HepG2 (cell line): Measurements from ENCODE around the gene TBX10. TPM values are rescaled to one million over a fixed set of nuclear protein-coding genes. Genes with fewer than 3 reads are reported as not detected.
A peak's percentile ranks its signal among the peaks of the same experiment; 100 is the strongest.

Experiments used
- AHDC1 ChIP-seq: sonication (generic); formaldehyde crosslinking; IDR thresholded peaks from 2 replicates; pipeline ENCODE4 v1.5.1; 2020; ENCODE audit warnings: mild to moderate bottlenecking, missing genetic modification reagents, borderline replicate concordance
- BCL6 ChIP-seq: IDR thresholded peaks from 2 replicates; pipeline ENCODE4 v1.6.1; 2016; ENCODE audit warnings: missing genetic modification reagents, missing compliant biosample characterization
- CBX5 ChIP-seq: sonication (generic); formaldehyde crosslinking; IDR thresholded peaks from 2 replicates; pipeline ENCODE4 v1.4.0; 2020; ENCODE audit warnings: missing genetic modification reagents, borderline replicate concordance
- IKZF5 ChIP-seq: IDR thresholded peaks from 2 replicates; pipeline ENCODE4 v1.6.1; 2018; ENCODE audit warnings: missing genetic modification reagents, mild to moderate bottlenecking, missing compliant biosample characterization
- NCOR1 ChIP-seq: fragments of 200-600 bp; sonication (generic); IDR thresholded peaks from 2 replicates; pipeline ENCODE4 v1.7.0; 2017; ENCODE audit warnings: antibody characterized with exemption, low read length, borderline replicate concordance
- NR2C2 ChIP-seq: sonication (generic); formaldehyde crosslinking; IDR thresholded peaks from 2 replicates; pipeline ENCODE4 v1.4.0; 2020; ENCODE audit warnings: missing genetic modification reagents, mild to moderate bottlenecking, moderate library complexity, borderline replicate concordance
- NR2F2 ChIP-seq: IDR thresholded peaks from 2 replicates; pipeline ENCODE4 v1.6.1; 2012; ENCODE audit warnings: low read depth, inconsistent platforms, borderline replicate concordance
- SKIL ChIP-seq: sonication (generic); formaldehyde crosslinking; IDR thresholded peaks from 2 replicates; pipeline ENCODE4 v1.8.0; 2022; ENCODE audit warnings: missing genetic modification reagents, mild to moderate bottlenecking, moderate library complexity, borderline replicate concordance
- ZBTB44 ChIP-seq: sonication (generic); formaldehyde crosslinking; IDR thresholded peaks from 2 replicates; pipeline ENCODE4 v1.4.0; 2020; ENCODE audit warnings: missing genetic modification reagents
- ZFX ChIP-seq: sonication (generic); formaldehyde crosslinking; IDR thresholded peaks from 2 replicates; pipeline ENCODE4 v1.4.0; 2020; ENCODE audit warnings: mild to moderate bottlenecking, low read depth, missing genetic modification reagents, moderate library complexity
- ZNF264 ChIP-seq: sonication (generic); formaldehyde crosslinking; IDR thresholded peaks from 2 replicates; pipeline ENCODE4 v1.4.0; 2020; ENCODE audit warnings: missing genetic modification reagents
- ZNF33B ChIP-seq: sonication (generic); formaldehyde crosslinking; IDR thresholded peaks from 2 replicates; pipeline ENCODE4 v1.5.1; 2020; ENCODE audit warnings: mild to moderate bottlenecking, missing genetic modification reagents
- ZNF609 ChIP-seq: sonication (generic); formaldehyde crosslinking; IDR thresholded peaks from 2 replicates; pipeline ENCODE4 v1.4.0; 2020; ENCODE audit warnings: mild to moderate bottlenecking, missing genetic modification reagents, borderline replicate concordance
- polyA plus RNA-seq, 8 experiments: library from polyadenylated mRNA; depleted of rRNA in 3 of 8; stranded (reverse) in 7 of 8; unstranded in 1 of 8; fragments of >200 nt; fragmentation: Illumina TruSeq in 4 of 8; extraction: Trizol in 4 of 8; gene quantifications; 2 replicates each; pipeline versions ENCODE4 v1.2.1 to v1.2.3, GENCODE V29; 2011 to 2016; ENCODE audit warnings: low read depth in 4 of 8, missing spikeins in 1 of 8, mixed read lengths in 1 of 8; ENCODE audit not compliant: insufficient read depth in 1 of 8
- total RNA-seq, 5 experiments: library from RNA; depleted of rRNA; stranded (reverse); fragments of >200 nt; fragmentation: Illumina TruSeq; extraction: Trizol; gene quantifications; 2 replicates each; pipeline ENCODE4 v1.2.3, GENCODE V29; 2016; ENCODE audit warnings: low read depth in 1 of 5

TBX10 gene
- total and polyA plus RNA-seq, 2 of the 13 experiments (the other 11 are each of a cell fraction or from before 2014, with no cell fraction given): 0.27 to 1.7 TPM

- TF ChIP-seq AHDC1 (CRISPR knock-in tag) (peak; percentile 64; the same call in 1 of the 2 replicates), IKZF5 (peak; percentile 53; the same call in 1 of the 2 replicates), ZFX (no peak), ZNF264 (CRISPR knock-in tag) (no peak), ZBTB44 (CRISPR knock-in tag) (no peak), ZNF609 (CRISPR knock-in tag) (0 out of 2 replicates have a peak, but pooled peaks have one; percentile 45), NR2F2 (peak; percentile 95), SKIL (CRISPR knock-in tag) (peak; percentile 63; the same call in 1 of the 2 replicates), CBX5 (CRISPR knock-in tag) (no peak), NCOR1 (peak; percentile 87; the same call in 1 of the 2 replicates), ZNF33B (CRISPR knock-in tag) (no peak), BCL6 (CRISPR knock-in tag) (peak; percentile 58; the same call in 1 of the 2 replicates), NR2C2 (CRISPR knock-in tag) (peak; percentile 60)
Measured at GRCh38 chr11:67581469-67581868, 58.1 kb downstream of the TBX10 start (continued).
